HepG2 (cell line): ENCODE data around the gene PEX11A. TPM values are rescaled to one million over a fixed set of nuclear protein-coding genes. Genes with fewer than 3 reads are reported as not detected.
A peak's percentile ranks its signal among the peaks of the same experiment; 100 is the strongest.

ENCODE experiments used
- CREM ChIP-seq, 2 experiments: sonication (generic) in 1 of 2; formaldehyde crosslinking in 1 of 2; IDR thresholded peaks; 2 replicates each; pipeline versions ENCODE4 v1.4.0 to v1.6.1; 2016 to 2020; ENCODE audit warnings: antibody characterized with exemption in 1 of 2, mild to moderate bottlenecking in 1 of 2, missing genetic modification reagents in 1 of 2
- EZH2 ChIP-seq: conservative IDR thresholded peaks from 2 replicates; pipeline ENCODE4 v1.6.1; 2012; ENCODE audit warnings: mild to moderate bottlenecking, low read depth, low read length, moderate library complexity
- GATAD2A ChIP-seq: IDR thresholded peaks from 2 replicates; pipeline ENCODE4 v1.6.1; 2016
- HOXD1 ChIP-seq: sonication (generic); formaldehyde crosslinking; IDR thresholded peaks from 2 replicates; pipeline ENCODE4 v1.5.0; 2020; ENCODE audit warnings: missing genetic modification reagents
- KMT2B ChIP-seq: IDR thresholded peaks from 2 replicates; pipeline ENCODE4 v1.6.1; 2016; ENCODE audit warnings: missing genetic modification reagents, missing compliant biosample characterization
- NFRKB ChIP-seq: fragments of 450-650 bp; IDR thresholded peaks from 2 replicates; pipeline ENCODE4 v1.6.1; 2017
- PCBP2 ChIP-seq: fragments of 200-400 bp; formaldehyde crosslinking; optimal IDR thresholded peaks from 2 replicates; pipeline ENCODE3; 2018; ENCODE audit warnings: low read length, low read depth; ENCODE audit not compliant: poor library complexity, severe bottlenecking
- REXO4 ChIP-seq: sonication (generic); formaldehyde crosslinking; IDR thresholded peaks from 2 replicates; pipeline ENCODE4 v1.8.0; 2022; ENCODE audit warnings: missing genetic modification reagents, mild to moderate bottlenecking, borderline replicate concordance
- XRCC5 ChIP-seq: fragments of 200-400 bp; formaldehyde crosslinking; optimal IDR thresholded peaks from 2 replicates; pipeline ENCODE3; 2017; ENCODE audit warnings: mild to moderate bottlenecking, low read length
- ZKSCAN1 ChIP-seq: fragments of 150-350 bp; IDR thresholded peaks from 2 replicates; pipeline ENCODE4 v1.6.1; 2014; ENCODE audit warnings: low read length
- ZNF136 ChIP-seq: sonication (generic); formaldehyde crosslinking; IDR thresholded peaks from 2 replicates; pipeline ENCODE4 v1.8.1; 2022; ENCODE audit warnings: low read depth, mild to moderate bottlenecking, moderate library complexity, missing genetic modification reagents
- ZNF180 ChIP-seq: sonication (generic); formaldehyde crosslinking; IDR thresholded peaks from 2 replicates; pipeline ENCODE4 v1.4.0; 2020; ENCODE audit warnings: low read depth, missing genetic modification reagents, borderline replicate concordance
- ZNF224 ChIP-seq: sonication (generic); formaldehyde crosslinking; IDR thresholded peaks from 2 replicates; pipeline ENCODE4 v1.5.0; 2020; ENCODE audit warnings: mild to moderate bottlenecking, missing genetic modification reagents
- ZNF274 ChIP-seq: sonication (generic); formaldehyde crosslinking; IDR thresholded peaks from 2 replicates; pipeline ENCODE4 v1.5.1; 2020; ENCODE audit warnings: mild to moderate bottlenecking, missing genetic modification reagents
- ZNF431 ChIP-seq: sonication (generic); formaldehyde crosslinking; IDR thresholded peaks from 2 replicates; pipeline ENCODE4 v1.9.0; 2022; ENCODE audit warnings: missing genetic modification reagents, low read depth, mild to moderate bottlenecking, borderline replicate concordance
- ZNF775 ChIP-seq: sonication (generic); formaldehyde crosslinking; IDR thresholded peaks from 2 replicates; pipeline ENCODE4 v1.4.0; 2020; ENCODE audit warnings: missing genetic modification reagents, mild to moderate bottlenecking, moderate library complexity, borderline replicate concordance
- polyA plus RNA-seq, 8 experiments: library from polyadenylated mRNA; depleted of rRNA in 3 of 8; stranded (reverse) in 7 of 8; unstranded in 1 of 8; fragments of >200 nt; fragmentation: Illumina TruSeq in 4 of 8; extraction: Trizol in 4 of 8; gene quantifications; 2 replicates each; pipeline versions ENCODE4 v1.2.1 to v1.2.3, GENCODE V29; 2011 to 2016; ENCODE audit warnings: low read depth in 4 of 8, missing spikeins in 1 of 8, mixed read lengths in 1 of 8; ENCODE audit not compliant: insufficient read depth in 1 of 8
- total RNA-seq, 5 experiments: library from RNA; depleted of rRNA; stranded (reverse); fragments of >200 nt; fragmentation: Illumina TruSeq; extraction: Trizol; gene quantifications; 2 replicates each; pipeline ENCODE4 v1.2.3, GENCODE V29; 2016; ENCODE audit warnings: low read depth in 1 of 5
- TF ChIP-seq, protein P1 (sequence below): sonication (generic); formaldehyde crosslinking; IDR thresholded peaks from 2 replicates; pipeline ENCODE4 v1.5.0; 2020; ENCODE audit warnings: mild to moderate bottlenecking, missing genetic modification reagents
- TF ChIP-seq, protein P2 (sequence below): sonication (generic); formaldehyde crosslinking; IDR thresholded peaks from 2 replicates; pipeline ENCODE4; 2020; ENCODE audit warnings: missing genetic modification reagents, mild to moderate bottlenecking, borderline replicate concordance
- TF ChIP-seq, protein P3 (sequence below): sonication (generic); formaldehyde crosslinking; IDR thresholded peaks from 2 replicates; pipeline ENCODE4 v1.5.0; 2020; ENCODE audit warnings: missing genetic modification reagents
- TF ChIP-seq, protein P4 (sequence below): sonication (generic); formaldehyde crosslinking; IDR thresholded peaks from 2 replicates; pipeline ENCODE4 v1.8.1; 2023; ENCODE audit warnings: missing genetic modification reagents, inconsistent platforms, borderline replicate concordance
- TF ChIP-seq, protein P5 (sequence below): sonication (generic); formaldehyde crosslinking; IDR thresholded peaks from 2 replicates; pipeline ENCODE4 v1.8.0; 2023; ENCODE audit warnings: mild to moderate bottlenecking, missing genetic modification reagents

PEX11A gene
- total and polyA plus RNA-seq, 2 of the 13 experiments (the other 11 are each of a cell fraction or from before 2014, with no cell fraction given): 9.9 to 15.1 TPM

DNA sequence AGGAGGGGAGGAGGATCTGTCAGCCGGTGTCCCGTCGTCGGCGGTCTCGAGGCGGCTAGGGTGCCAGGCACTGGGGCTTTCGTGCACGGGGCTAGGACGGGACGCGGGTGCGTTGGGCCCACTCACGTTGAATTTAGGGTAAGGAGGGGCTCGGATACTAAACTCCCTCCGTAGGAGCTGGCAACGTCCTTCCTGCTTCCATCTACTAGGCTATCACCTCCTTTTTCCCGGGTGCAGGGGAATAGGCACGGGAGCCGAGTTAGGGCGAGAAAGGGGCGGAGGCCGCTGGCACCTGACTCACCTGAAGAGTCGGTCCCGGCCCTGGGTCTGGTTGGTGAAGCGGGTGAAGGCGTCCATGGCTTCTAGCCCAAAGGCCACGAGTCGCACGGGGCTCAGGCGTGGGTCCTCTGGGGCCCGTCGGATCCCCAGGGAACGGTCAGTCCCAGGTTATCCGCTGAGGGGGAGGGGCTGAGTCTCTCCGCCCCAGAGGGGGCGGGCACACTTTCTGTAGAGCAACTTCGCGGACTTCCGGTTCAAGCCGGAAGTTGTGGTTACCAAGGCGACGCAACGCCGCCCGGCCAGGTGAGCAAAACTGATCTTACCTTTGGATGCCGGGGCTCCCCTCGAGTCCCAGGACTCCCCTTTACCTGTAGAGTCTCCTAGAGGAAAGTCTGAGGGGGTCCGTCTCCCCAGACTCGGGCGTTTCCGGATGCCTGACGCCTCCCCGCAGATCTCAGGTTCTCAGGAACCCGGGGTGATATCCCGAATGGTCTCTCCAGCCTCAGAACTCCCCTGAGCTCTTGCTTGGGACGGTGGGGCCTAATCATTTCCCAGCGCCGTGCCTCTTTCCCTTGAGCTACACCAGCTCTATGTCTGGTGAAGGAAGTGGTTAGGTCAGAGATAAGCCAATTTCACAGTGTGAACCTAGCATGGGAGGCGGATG lies at the start of gene PEX11A, which contains the start of gene WDR93 (continued):
- TF ChIP-seq, protein P1, sequence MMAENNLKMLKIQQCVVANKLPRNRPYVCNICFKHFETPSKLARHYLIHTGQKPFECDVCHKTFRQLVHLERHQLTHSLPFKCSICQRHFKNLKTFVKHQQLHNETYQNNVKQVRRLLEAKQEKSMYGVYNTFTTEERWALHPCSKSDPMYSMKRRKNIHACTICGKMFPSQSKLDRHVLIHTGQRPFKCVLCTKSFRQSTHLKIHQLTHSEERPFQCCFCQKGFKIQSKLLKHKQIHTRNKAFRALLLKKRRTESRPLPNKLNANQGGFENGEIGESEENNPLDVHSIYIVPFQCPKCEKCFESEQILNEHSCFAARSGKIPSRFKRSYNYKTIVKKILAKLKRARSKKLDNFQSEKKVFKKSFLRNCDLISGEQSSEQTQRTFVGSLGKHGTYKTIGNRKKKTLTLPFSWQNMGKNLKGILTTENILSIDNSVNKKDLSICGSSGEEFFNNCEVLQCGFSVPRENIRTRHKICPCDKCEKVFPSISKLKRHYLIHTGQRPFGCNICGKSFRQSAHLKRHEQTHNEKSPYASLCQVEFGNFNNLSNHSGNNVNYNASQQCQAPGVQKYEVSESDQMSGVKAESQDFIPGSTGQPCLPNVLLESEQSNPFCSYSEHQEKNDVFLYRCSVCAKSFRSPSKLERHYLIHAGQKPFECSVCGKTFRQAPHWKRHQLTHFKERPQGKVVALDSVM (CRISPR knock-in tag): peak; percentile 36; the same call in 1 of the 2 replicates
- TF ChIP-seq, protein P2, sequence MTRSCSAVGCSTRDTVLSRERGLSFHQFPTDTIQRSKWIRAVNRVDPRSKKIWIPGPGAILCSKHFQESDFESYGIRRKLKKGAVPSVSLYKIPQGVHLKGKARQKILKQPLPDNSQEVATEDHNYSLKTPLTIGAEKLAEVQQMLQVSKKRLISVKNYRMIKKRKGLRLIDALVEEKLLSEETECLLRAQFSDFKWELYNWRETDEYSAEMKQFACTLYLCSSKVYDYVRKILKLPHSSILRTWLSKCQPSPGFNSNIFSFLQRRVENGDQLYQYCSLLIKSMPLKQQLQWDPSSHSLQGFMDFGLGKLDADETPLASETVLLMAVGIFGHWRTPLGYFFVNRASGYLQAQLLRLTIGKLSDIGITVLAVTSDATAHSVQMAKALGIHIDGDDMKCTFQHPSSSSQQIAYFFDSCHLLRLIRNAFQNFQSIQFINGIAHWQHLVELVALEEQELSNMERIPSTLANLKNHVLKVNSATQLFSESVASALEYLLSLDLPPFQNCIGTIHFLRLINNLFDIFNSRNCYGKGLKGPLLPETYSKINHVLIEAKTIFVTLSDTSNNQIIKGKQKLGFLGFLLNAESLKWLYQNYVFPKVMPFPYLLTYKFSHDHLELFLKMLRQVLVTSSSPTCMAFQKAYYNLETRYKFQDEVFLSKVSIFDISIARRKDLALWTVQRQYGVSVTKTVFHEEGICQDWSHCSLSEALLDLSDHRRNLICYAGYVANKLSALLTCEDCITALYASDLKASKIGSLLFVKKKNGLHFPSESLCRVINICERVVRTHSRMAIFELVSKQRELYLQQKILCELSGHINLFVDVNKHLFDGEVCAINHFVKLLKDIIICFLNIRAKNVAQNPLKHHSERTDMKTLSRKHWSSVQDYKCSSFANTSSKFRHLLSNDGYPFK (CRISPR knock-in tag): peak; percentile 49; the same call in 1 of the 2 replicates
- TF ChIP-seq ZNF775 (CRISPR knock-in tag) (no peak), NFRKB (no peak), ZNF274 (peak; percentile 80), ZKSCAN1 (no peak), XRCC5 (peak; percentile 53), EZH2 (no peak), CREM (IDR thresholded peaks at IDR 0.05) (peak; percentile 11; the same call in 1 of the 2 replicates), CREM (CRISPR knock-in tag; IDR thresholded peaks at IDR 0.05) (no peak), REXO4 (CRISPR knock-in tag) (peak; percentile 53; the same call in 1 of the 2 replicates), GATAD2A (CRISPR knock-in tag) (peak; percentile 34), PCBP2 (no peak), ZNF136 (CRISPR knock-in tag) (no peak), ZNF431 (CRISPR knock-in tag) (no peak), ZNF180 (CRISPR knock-in tag) (no peak), KMT2B (CRISPR knock-in tag) (peak; percentile 35; the same call in 1 of the 2 replicates), ZNF224 (no peak), HOXD1 (CRISPR knock-in tag) (no peak)
- TF ChIP-seq, protein P3, sequence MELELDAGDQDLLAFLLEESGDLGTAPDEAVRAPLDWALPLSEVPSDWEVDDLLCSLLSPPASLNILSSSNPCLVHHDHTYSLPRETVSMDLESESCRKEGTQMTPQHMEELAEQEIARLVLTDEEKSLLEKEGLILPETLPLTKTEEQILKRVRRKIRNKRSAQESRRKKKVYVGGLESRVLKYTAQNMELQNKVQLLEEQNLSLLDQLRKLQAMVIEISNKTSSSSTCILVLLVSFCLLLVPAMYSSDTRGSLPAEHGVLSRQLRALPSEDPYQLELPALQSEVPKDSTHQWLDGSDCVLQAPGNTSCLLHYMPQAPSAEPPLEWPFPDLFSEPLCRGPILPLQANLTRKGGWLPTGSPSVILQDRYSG (CRISPR knock-in tag): no peak
- TF ChIP-seq, protein P4, sequence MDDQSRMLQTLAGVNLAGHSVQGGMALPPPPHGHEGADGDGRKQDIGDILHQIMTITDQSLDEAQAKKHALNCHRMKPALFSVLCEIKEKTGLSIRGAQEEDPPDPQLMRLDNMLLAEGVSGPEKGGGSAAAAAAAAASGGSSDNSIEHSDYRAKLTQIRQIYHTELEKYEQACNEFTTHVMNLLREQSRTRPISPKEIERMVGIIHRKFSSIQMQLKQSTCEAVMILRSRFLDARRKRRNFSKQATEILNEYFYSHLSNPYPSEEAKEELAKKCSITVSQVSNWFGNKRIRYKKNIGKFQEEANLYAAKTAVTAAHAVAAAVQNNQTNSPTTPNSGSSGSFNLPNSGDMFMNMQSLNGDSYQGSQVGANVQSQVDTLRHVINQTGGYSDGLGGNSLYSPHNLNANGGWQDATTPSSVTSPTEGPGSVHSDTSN (CRISPR knock-in tag): no peak
- TF ChIP-seq, protein P5, sequence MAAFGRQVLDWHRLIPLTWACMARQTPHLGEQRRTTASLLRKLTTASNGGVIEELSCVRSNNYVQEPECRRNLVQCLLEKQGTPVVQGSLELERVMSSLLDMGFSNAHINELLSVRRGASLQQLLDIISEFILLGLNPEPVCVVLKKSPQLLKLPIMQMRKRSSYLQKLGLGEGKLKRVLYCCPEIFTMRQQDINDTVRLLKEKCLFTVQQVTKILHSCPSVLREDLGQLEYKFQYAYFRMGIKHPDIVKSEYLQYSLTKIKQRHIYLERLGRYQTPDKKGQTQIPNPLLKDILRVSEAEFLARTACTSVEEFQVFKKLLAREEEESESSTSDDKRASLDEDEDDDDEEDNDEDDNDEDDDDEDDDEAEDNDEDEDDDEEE (CRISPR knock-in tag): no peak
